T1000 (cell line): ENCODE measurements around the gene CRYGA.
"Not testable (repeated sequence)": the region's sequence is repeated elsewhere in the genome, so short reads cannot be mapped to it uniquely, and the experiment has no call there.

Source experiments
- DNase-seq: peaks from one replicate; lab custom pipeline; 2025; ENCODE audit warnings: mixed read lengths; lab: John Stamatoyannopoulos, UW

The CRYGA gene

GRCh38 chr2:208127090-208127489 is 36.3 kb downstream of the CRYGA start:
- no peak for DNase-seq

GRCh38 chr2:208125251-208125650 is 38.1 kb downstream of the CRYGA start:
- no peak for DNase-seq

- not testable (repeated sequence) for DNase-seq
Observed at GRCh38 chr2:208124013-208124715, 39.2 kb downstream of the CRYGA start, which contains the start of gene CRYGD. TSS of gene CRYGD (minus strand) at chr2:208124524. CDS start at chr2:208124473, 51 bp downstream.

- no peak for DNase-seq
Observed at GRCh38 chr2:208122248-208122647, 41.1 kb downstream of the CRYGA start.

- no peak for DNase-seq
Observed at GRCh38 chr2:208118918-208119317, 44.5 kb downstream of the CRYGA start.

- DNase-seq, result not testable (repeated sequence)
Observed at GRCh38 chr2:208117390-208117789, 46.0 kb downstream of the CRYGA start.

GRCh38 chr2:208112969-208113368 is 50.4 kb downstream of the CRYGA start:
- no peak for DNase-seq

GRCh38 chr2:208112273-208112745 is 51.1 kb downstream of the CRYGA start:
- not testable (repeated sequence) for DNase-seq
